ENCODE results near the gene HOXA13.

HOXA13 gene

GRCh38 chr7:27235387-27236311, 35.8 kb upstream of the HOXA13 start:
- no peak for DNase-seq

DNA sequence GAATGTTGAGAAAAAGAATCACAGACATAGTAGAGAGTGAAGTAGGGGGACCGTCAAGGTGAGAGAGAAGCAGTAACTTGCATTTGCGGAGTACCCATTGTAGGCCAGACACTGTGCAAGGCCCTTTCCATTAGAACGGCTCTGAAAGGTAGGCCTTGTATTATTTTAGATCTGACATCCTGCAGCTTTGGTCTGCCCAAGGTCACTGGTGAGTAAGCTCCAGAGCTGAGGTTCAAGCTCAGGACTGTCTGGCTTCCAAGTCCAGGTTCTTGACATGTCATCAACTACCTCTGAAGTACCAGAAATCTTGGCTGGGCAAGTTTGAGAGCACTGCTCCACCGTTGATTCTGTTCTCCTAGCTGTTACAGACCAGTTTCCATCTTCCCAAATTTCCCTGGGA, 29.6 kb upstream of the HOXA13 start:
- DNase-seq: no peak

DNA sequence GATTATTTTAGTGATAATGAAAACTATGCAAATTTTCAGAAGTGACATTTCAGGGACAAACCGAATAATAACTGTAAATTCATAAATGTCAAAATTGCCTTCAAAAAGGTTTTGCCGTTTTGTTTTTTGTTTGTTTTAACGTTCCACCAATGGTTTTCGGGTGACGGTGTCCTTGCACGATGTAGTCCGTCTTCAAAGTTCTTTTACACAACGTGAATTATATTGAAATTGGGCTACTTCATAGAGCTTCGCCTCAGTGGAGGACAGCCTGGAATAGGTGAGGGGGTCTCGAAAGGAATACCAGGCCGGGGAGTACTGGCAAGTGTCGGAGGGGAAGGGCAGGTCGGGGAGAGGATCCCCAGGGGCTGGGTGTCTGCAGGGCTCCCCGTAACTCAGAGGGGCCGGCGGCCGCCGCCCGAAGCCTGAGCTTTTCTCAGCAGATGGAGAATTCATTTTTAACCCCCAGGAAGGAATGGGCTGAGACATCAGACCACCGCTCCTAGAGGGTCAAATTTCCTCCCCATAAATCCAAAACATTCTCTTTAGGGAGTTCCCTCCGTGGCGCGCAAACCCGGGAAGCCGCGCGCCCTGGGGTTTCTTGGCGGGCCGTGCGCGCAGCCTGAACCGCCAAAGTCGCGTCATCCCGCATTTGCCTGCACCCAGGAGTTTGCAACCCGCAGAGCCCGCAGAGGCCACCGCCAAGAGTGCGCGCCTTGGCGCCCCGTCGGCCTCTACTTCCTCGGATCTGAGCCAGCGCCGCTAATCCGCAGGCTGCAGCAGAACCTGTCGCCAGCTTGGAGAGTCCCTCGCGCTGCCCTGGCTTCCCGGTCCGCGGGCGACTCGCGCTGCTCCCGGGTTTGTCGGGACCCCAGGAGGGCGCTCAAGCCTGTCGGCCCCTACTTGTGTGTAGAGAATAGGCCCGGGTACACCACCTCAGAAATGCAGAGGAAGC, 25.4 kb upstream of the HOXA13 start:
- no peak for DNase-seq

- no peak for DNase-seq
Observed at GRCh38 chr7:27223941-27224575, 24.2 kb upstream of the HOXA13 start.

DNA sequence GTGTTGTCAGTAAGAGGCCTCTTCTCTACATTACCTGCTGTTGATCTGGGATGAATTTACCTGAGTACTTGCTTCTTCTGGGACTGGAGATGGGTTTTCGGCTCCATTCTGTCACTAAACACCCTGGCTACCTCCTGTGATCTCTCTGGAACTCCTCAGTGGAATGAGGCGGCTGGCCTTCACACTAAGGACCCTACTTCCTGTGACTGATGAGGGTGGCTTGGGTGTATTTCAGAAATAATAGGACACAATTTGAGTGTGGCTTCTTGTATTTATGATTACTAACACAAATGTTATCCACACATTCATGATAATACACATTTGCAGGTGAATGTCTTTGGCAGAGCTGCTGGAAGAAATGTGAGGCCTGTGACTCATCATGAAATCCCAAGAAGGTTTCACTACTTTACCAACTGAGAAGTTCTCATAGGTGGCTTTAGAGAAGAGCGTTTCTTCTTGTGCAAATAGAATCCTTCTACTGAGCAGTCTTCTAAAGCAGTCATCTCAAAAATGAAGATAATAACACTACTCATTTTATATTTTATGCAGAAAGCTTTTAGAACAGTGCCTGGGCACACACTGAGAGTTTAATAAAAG, 21.4 kb upstream of the HOXA13 start:
- DNase-seq: no peak

DNA sequence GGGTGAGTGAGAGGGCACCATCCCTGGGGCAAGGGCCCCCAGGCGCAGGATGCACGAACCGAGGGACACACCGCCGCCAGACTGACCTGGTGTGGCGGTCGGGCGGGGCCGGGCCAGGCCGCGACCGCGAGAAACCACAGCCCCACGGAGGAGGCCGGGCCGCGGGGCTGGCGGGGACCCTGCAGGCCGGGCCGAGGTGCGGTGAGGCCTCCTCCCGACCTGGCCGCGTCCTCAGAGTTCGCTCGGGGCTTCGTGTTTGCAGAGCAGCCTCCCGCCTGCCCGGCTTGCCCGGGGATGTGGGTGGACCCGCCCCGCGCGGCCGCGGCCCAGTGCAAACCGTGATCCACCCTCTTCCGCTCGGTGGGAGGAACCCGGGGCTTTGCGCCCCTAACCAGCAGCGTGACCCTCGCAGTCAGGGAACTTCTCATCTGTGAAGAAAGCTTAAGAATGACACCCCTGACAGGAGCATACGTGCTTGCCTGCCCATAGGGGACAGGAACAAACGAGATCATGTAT, 20.6 kb upstream of the HOXA13 start:
- no peak for DNase-seq

GRCh38 chr7:27219821-27220220, 19.9 kb upstream of the HOXA13 start:
- DNase-seq: no peak

- no peak for DNase-seq
Observed at GRCh38 chr7:27217951-27218350, 18.1 kb upstream of the HOXA13 start.

GRCh38 chr7:27215356-27215755, 15.5 kb upstream of the HOXA13 start:
- DNase-seq: no peak

- DNase-seq: no peak
Observed at GRCh38 chr7:27214239-27214950, 14.5 kb upstream of the HOXA13 start.

DNA sequence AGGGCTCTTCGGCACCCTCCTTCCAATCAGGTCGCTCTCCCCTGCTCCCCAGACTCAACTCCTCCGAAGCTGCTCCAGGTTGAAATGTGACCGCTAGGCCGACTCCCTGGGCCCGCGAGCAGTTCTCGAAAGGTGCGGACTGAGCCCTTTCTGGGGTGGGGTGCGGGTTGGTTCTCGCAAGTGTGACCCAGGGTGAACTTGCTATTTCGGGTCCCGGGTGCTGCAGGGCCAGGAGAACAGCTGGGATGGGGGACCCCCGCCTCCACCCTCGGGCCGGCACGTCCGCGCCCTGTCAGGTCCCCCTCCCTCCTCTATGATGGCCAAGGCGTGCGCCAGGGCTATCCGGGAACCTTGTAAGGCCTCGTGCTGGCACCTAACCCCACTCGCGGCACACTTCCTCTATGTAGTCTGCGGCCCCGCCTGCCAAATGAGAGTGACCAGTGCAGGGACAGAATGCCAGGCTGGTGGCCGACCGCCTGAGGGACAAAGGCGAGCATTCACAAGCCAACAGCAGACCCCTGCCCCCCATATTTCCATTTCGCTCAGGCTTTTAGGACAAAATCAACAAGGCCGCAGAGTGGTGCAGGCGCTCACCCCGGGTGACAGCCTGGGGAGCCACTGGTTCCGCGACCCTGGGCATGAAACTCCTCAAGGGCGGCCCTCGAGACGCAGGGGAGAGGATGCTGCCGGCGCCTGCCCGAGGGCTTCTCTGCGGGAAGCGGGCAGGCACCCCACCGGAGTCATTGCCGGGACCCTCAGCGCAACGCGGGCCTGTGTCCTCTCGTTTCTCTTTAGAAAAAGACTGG, 13.7 kb upstream of the HOXA13 start:
- no peak for DNase-seq

DNA sequence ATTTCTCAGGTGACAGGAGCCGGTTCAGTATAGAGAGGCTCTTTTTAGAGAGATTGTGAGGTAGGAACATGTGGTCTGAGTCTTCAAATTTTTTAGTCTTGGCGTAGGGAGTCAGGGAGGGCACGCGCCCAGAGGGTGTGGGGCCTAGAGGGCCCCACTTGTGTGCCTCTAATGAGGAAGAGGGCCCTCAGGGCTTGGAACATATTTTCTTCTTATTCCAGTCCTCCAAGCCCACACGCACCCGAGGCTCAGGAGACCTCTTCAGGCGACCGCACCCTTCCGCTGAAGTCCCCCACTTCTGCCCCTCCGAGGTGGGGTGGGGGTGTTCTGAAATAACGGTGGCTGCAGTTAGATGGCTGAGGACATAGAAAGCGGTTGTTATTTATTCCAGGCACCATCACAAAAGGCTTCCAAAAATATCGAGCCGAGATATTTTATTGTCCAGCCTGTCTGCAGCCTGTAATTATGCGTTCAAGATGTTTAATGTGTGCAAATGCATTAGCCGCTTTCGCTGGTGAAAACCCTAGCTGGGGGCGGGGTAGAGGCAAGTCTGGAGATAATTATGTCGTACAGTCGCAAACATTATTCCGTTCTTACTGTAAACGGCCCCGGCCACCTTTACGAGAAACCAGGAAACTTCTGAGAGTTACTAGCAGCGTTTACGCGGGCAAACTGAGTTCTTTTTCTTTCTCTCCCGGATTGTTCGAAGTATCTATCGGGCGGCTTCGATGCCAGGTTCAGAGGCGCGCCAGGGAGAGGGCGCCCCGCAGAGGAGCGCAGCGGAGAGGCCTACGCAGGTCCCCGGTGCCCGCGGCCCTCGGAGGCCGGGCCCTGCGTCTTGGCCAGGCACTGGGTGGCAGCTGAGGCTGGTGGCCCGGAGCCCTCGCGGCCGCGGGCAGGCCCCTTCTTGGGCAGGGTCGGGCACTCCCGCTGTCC, 12.9 kb upstream of the HOXA13 start:
- DNase-seq: no peak

GRCh38 chr7:27211764-27212204, 11.9 kb upstream of the HOXA13 start:
- no peak for DNase-seq

GRCh38 chr7:27211084-27211446, 11.2 kb upstream of the HOXA13 start:
- no peak for DNase-seq

DNA sequence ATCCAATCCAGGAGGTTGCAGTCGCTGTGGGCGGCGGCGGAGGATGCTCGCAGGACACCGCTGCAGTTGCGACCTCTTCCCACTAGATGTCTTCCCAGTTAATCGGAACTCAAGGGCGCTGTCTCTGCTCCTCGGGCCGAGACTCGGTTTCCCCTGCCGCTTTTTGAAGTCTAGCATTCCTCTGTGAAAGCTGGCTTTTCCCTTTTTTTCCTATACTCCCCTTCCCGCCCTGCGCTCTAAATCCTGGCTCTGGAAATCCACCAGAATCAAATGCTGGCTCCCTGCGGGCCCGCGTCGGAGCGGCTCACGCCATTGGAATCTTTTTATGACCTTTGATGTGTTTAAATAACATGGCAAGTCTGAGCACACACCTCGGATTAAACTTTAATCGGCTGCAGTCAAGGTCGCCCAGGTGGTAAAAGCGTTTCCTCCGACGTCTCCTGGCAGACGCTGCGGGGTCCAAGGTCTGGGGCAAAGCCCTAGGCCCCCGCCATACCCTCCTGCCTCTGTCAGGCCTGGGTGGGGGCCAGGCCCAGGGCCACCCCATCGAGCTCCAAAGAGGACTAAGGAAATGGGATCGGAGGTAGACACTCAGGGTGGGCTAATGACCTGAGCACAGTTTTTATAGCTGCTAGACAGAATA, 10.7 kb upstream of the HOXA13 start:
- no peak for DNase-seq

- no peak for DNase-seq
Observed at GRCh38 chr7:27209933-27210440, 10.1 kb upstream of the HOXA13 start.

GRCh38 chr7:27208998-27209397, 9.1 kb upstream of the HOXA13 start:
- no peak for DNase-seq

DNA sequence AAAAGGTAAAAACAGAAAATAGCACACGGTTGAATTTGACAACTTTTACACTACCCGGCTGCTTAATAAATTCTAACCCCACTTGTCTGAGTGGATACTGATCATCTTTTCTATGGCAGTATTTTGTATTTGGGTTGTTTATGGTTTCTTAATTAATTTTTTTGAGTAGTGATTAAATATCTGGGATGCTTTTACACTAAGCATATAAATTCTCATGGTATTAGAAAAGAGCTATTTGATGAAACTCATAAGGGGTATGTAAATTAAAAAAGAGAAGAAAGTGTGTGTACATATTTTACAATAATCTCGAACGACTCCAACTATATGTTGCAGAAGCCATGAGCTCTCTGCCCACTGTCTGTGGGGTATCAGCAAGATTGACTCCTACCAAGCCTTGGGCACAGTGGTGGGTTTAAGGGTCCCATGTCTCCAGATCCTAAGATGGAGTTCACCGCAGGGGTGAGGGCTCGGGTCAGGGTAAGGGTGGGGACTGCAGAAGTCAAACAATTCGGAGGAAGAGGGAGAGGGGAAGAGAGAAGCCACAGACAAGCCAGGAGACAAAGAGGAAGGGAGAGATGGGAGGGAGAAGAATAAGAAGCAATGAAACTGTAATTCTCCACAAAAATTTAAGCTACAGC, 7.6 kb upstream of the HOXA13 start:
- DNase-seq: no peak
